H1 (cell line): ENCODE results near the gene CPED1.

ENCODE experiments used
- CHD2 ChIP-seq: IDR thresholded peaks from 2 replicates; pipeline ENCODE4 v1.6.1; 2012; ENCODE audit warnings: low read length, improper control_type of control experiment
- CREB1 ChIP-seq: IDR thresholded peaks from 2 replicates; pipeline ENCODE4 v1.6.1; 2012; ENCODE audit warnings: inconsistent platforms
- CTCF ChIP-seq, 3 experiments: IDR thresholded peaks; 1 replicate in 2 of 3; 2 replicates in 1 of 3; pipeline versions ENCODE4 v1.5.1 to v1.6.1; 2011; ENCODE audit warnings: low read length in 3 of 3, mild to moderate bottlenecking in 3 of 3, inconsistent platforms in 2 of 3, low read depth in 1 of 3, moderate library complexity in 1 of 3; ENCODE audit not compliant: insufficient read depth in 1 of 3; ENCODE audit errors: control extremely low read depth in 1 of 3
- MAX ChIP-seq: IDR thresholded peaks from 2 replicates; pipeline ENCODE4 v1.6.1; 2012; ENCODE audit warnings: inconsistent platforms
- POLR2AphosphoS5 ChIP-seq: IDR thresholded peaks from 2 replicates; pipeline ENCODE4 v1.6.1; 2011; ENCODE audit warnings: low read depth, low read length
- RAD21 ChIP-seq, 2 experiments: IDR thresholded peaks in 1 of 2; conservative IDR thresholded peaks in 1 of 2; 2 replicates each; pipeline ENCODE4 v1.6.1; 2011; ENCODE audit warnings: low read depth in 2 of 2, low read length in 2 of 2, improper control_type of control experiment in 1 of 2, inconsistent platforms in 1 of 2, mild to moderate bottlenecking in 1 of 2, moderate library complexity in 1 of 2
- USF2 ChIP-seq: IDR thresholded peaks from 2 replicates; pipeline ENCODE4 v1.6.1; 2011; ENCODE audit warnings: low read length, improper control_type of control experiment
- TF ChIP-seq, protein P1 (sequence below): IDR thresholded peaks from 2 replicates; pipeline ENCODE4 v1.6.1; 2011; ENCODE audit warnings: low read depth, mild to moderate bottlenecking, low read length; ENCODE audit not compliant: insufficient read depth

- TF ChIP-seq POLR2AphosphoS5 (no peak), CTCF (IDR thresholded peaks at IDR 0.05; ENCODE audit: control extremely low read depth in 1 of 3, insufficient read depth in 1 of 3, low read depth in 1 of 3, low read length in 3 of 3) (no peak), CREB1 (no peak), RAD21 (IDR thresholded peaks at IDR 0.05 in 1 of 2, conservative IDR thresholded peaks at IDR 0.05 in 1 of 2; ENCODE audit: low read depth in 2 of 2, low read length in 2 of 2) (no peak), CHD2 (no peak), MAX (no peak), USF2 (no peak)
- TF ChIP-seq, protein P1, sequence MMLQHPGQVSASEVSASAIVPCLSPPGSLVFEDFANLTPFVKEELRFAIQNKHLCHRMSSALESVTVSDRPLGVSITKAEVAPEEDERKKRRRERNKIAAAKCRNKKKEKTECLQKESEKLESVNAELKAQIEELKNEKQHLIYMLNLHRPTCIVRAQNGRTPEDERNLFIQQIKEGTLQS: no peak
Observed at GRCh38 chr7:121132940-121133339, 144.4 kb downstream of the CPED1 start.
